Skeletal muscle tissue (tissue), 4 donors: Measurements from ENCODE around the gene VPS13D. TPM values are rescaled to one million over a fixed set of nuclear protein-coding genes. Genes with fewer than 3 reads are reported as not detected.
A peak's percentile ranks its signal among the peaks of the same experiment; 100 is the strongest.

Source experiments
- H3K27ac ChIP-seq: one replicate; pipeline ENCODE4 v1.7.0; 2013; ENCODE audit warnings: mild to moderate bottlenecking, low read depth, low read length, inconsistent platforms
- H3K27me3 ChIP-seq, 3 donors: one replicate each; pipeline ENCODE4 v1.7.0; 2013; ENCODE audit warnings: low read length in 3 of 3; ENCODE audit not compliant: control insufficient read depth in 3 of 3, insufficient read depth in 3 of 3
- H3K36me3 ChIP-seq, 3 donors: one replicate each; pipeline ENCODE4 v1.7.0; 2013; ENCODE audit warnings: low read length in 3 of 3; ENCODE audit not compliant: control insufficient read depth in 3 of 3, insufficient read depth in 3 of 3
- H3K4me1 ChIP-seq, 3 donors: one replicate each; pipeline ENCODE4 v1.7.0; 2013; ENCODE audit warnings: low read length in 3 of 3, mild to moderate bottlenecking in 3 of 3; ENCODE audit not compliant: control insufficient read depth in 3 of 3, insufficient read depth in 3 of 3
- H3K4me3 ChIP-seq, 3 donors: one replicate each; pipeline ENCODE4 v1.7.0; 2013; ENCODE audit warnings: low read length in 3 of 3
- H3K9ac ChIP-seq, 3 donors: one replicate each; pipeline ENCODE4 v1.7.0; 2013; ENCODE audit warnings: low read length in 3 of 3, mild to moderate bottlenecking in 3 of 3, moderate library complexity in 2 of 3, low read depth in 1 of 3
- H3K9me3 ChIP-seq, 3 donors: one replicate each; pipeline ENCODE4 v1.7.0; 2013; ENCODE audit warnings: low read length in 3 of 3; ENCODE audit not compliant: control insufficient read depth in 3 of 3
- total RNA-seq: library from RNA; depleted of rRNA; stranded (reverse); fragments of >200 nt; gene quantifications from one replicate; pipeline ENCODE4 v1.2.3, GENCODE V29; 2014
- donor health status: Osteomylitis.

The VPS13D gene
- total RNA-seq, 1 donor from 2014 or later, result 40.2 TPM

DNA sequence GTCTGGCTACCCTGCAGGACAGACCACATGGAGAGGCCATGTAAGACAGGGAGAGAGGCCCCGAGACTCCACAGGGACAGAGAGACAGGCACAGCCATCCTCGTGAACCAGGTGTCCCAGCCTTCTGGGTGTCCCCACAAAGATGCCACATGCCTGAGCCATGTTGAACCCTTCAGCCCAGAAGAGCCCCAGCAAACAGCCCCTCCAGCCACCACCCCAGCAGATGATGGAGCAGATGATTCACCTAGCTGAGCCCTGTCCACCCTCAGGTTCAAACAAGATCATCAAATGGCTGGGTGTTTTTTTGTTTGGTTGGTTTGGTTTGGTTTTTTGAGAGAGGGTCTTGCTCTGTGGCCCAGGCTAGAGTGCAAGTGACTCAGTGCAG, 309.5 kb downstream of the VPS13D start:
- H3K36me3 ChIP-seq, result no peaks in the 10 kb centered on the region
- no peak overlapping the region for H3K4me3 ChIP-seq
- H3K27me3 ChIP-seq, result no peaks in the 10 kb centered on the region
- peaks cover 0 to 6% (median 0%) of the 10 kb centered on the region in 3 donors for H3K9me3 ChIP-seq
- peak overlapping the region in 1 of 3 donors; percentile 40 for H3K9ac ChIP-seq
- H3K4me1 ChIP-seq, result peaks cover 23 to 31% (median 28%) of the 10 kb centered on the region in 3 donors
- H3K27ac ChIP-seq, result peak overlapping the region; percentile 73

DNA sequence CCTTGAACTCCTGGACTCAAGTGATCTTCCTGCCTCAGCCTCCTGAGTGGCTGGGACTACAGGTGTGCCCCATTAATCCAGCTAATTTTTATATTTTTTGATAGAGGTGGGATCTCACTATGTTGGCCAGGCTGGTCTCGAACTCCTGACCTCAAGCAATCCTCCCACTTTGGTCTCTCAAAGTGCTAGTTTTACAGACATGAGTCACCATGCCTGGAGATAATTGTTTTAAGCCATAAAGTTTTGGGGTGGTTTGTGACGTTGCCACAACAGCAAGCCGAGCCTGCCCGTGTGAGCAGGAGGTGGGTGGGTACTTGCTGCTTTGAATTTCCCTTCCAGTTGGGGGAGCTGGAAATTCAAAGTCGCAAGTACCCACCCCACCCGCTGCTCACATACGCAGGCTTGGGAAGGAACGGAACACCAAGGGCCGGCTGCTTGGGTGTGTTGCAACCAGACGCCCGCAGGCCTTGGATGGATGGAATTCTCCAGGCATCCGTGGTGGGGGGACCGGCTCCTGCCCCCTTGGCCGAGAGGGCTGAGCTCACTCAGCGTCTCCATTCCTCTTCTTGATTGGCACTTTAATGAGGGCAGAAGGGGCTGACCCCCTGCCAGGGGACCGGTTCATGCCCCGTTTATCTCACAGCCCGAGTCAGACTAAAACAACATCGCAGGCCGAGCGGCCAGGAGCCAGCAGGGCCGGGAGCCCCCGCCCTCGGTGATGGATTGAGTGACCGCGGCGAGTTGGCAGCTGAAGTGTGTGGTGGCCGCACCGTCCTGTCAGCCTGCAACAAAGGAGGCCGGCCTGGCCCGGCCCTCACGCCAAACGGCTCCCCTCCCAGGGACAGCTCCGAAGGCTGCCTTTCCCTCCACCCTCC, 310.1 kb downstream of the VPS13D start:
- H3K4me3 ChIP-seq, result peak overlapping the region; percentile 23 to 60 (median 50)
- no peaks in the 10 kb centered on the region for H3K27me3 ChIP-seq
- H3K4me1 ChIP-seq, result peaks cover 23 to 31% (median 28%) of the 10 kb centered on the region in 3 donors
- peaks cover 0 to 6% (median 0%) of the 10 kb centered on the region in 3 donors for H3K9me3 ChIP-seq
- H3K36me3 ChIP-seq, result no peaks in the 10 kb centered on the region
- peak overlapping the region; percentile 57 to 72 (median 69) for H3K9ac ChIP-seq
- peak overlapping the region; percentile 73 for H3K27ac ChIP-seq

DNA sequence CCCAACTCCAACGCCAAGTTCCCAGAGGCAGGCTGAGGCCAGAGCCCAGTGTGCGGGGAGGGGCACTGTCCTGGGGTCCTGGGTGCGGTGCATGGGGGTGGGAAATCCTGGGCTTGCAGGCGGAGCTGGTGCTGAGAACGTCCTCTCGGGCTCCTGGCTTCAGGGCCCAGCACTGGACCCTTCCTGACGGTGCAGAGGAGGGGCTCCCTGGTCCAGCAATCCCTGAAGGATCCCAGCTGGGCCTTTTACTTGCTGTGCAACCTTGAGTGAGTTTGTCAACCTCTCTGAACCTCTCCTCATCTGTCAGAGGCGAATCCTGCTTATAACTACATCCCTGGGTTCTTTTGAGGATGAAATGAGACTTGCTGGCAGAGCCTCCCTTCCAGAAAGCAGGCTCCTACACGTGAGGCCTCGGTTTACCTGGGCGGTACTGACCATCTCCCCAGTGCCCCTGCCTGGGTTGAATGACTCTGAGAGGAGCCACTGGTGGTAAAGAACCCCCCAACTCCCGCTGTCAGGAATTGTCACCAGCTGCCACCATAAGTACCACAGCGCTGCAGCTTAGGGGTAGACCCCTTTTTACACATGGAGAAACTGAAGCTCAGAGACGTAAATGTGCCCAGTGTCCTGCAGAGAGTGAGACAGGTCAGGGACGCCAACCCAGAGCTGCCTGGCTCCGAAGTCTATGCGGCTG, 310.9 kb downstream of the VPS13D start:
- Histone ChIP-seq H3K9me3 (peaks cover 0 to 6% (median 0%) of the 10 kb centered on the region in 3 donors), H3K36me3 (no peaks in the 10 kb centered on the region), H3K4me1 (peaks cover 23 to 31% (median 28%) of the 10 kb centered on the region in 3 donors), H3K27me3 (no peaks in the 10 kb centered on the region), H3K9ac (peak overlapping the region; percentile 57 to 72 (median 69)), H3K4me3 (peak overlapping the region in 2 of 3 donors; percentile 23 to 60), H3K27ac (peak overlapping the region; percentile 73)

DNA sequence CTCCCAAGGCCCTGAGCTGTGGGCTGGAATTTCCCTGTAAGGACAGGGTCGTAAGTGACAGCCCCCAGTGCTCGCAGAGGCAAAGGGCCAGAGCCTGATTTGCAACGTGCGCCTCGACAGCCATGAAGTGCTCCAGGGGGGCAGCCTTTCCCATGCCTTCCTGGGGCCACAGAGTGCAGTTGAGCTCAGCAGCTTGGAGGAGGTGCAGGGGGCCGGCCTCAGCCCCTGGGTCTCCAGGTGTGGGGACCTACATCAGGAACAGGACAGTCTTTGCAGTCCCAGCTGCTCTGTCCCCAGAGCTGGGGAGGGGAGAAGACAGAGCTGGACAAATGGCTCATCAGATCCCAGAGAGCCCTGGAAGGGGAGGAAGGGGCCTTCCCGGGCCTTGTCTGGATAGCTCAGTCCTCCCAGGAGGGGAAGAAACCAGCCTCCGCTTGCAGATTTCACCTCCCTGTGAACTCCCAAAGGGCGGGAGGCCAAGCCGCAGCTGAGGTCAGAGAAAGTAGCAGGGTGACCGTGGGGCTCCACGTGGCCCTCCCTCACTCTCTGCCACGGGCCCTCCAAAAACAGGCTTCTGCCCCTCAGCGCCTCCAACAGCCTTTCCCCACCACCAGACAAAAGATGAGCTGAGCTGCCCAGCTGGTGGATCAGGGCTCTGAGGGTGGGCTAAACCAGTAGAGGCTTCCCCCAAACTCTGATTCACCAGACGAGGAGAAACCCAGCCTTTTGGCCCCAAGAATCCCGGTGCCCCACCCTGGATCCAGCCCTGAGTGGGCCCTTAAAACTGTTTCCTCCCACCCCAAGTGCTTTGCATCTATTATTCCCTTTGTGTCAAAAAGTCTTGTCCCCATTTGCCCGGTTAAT, 311.7 kb downstream of the VPS13D start:
- H3K9me3 ChIP-seq, result peaks cover 0 to under 1% (median 0%) of the 10 kb centered on the region in 3 donors
- H3K9ac ChIP-seq, result peak overlapping the region in 2 of 3 donors; percentile 12 to 72
- H3K27ac ChIP-seq, result peak overlapping the region; percentile 73
- no peak overlapping the region for H3K4me3 ChIP-seq
- H3K27me3 ChIP-seq, result no peaks in the 10 kb centered on the region
- no peaks in the 10 kb centered on the region for H3K36me3 ChIP-seq
- H3K4me1 ChIP-seq, result peaks cover 23 to 31% (median 28%) of the 10 kb centered on the region in 3 donors

DNA sequence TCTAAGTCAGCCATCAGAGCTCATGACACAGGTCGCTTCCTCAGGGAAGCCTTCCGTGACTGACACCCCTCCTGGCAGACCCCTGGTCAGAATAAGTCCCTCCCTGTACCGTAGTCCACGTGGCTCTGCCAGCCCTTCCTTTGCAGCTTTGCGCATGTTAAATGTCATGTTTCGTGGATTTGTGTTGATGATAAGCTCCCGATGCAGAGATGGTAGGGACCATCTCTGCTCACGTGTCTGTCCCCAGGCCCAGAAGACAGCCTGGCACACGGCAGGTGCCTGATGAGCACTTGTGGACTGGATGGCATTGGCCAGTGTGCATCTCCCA, 312.3 kb downstream of the VPS13D start:
- Histone ChIP-seq H3K27me3 (no peaks in the 10 kb centered on the region), H3K4me1 (peaks cover 29 to 34% (median 33%) of the 10 kb centered on the region in 3 donors), H3K27ac (peak overlapping the region; percentile 73), H3K36me3 (no peaks in the 10 kb centered on the region), H3K4me3 (no peak overlapping the region), H3K9me3 (no peaks in the 10 kb centered on the region), H3K9ac (no peak overlapping the region)

DNA sequence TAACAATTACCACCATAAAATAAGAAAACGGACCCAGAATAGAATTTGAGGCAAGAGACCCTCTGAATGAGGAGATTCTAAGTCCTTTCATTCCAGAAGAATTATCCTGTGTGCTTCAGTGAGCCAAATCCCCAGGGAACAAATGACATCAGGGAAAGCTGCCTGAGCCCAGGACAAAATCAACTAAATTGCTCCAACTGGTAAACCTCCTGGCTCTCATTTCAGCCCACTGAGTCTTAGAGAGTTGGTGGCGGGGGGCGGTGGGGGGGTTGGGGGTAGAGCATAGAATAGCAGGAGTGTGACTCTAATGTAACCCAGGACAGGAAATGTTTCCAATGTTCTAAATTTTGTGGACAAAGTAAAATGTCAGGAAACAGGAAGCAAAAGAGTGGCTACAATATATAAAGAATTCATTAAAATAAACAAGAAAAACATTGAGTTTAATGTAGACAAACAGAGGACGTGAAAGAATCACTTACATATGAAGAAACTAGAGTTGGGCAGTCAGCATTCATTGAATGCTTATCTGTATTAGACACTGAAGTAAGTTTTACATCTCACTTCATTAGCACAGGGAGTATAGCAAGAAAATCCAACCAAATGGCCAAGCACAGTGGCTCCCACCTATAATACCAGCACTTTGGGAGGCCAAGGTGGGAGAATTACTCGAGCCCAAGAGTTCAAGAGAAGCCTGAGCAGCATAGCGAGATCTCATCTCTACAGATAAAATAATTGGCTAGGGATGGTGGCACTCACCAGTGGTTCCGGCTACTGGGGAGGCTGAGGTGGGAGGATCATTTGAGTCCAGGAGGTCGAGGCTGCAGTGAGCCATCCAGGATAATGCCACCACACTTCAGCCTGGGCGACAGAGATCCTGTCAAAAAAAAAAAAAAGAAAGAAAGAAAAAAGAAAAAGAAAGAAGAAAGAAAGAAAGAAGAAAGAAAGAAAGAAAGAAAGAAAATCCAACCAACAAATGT, 313.1 kb downstream of the VPS13D start:
- H3K9me3 ChIP-seq, result no peaks in the 10 kb centered on the region
- H3K4me3 ChIP-seq, result no peak overlapping the region
- H3K4me1 ChIP-seq, result peaks cover 37 to 42% (median 41%) of the 10 kb centered on the region in 3 donors
- H3K9ac ChIP-seq, result no peak overlapping the region
- no peak overlapping the region for H3K27ac ChIP-seq
- no peaks in the 10 kb centered on the region for H3K27me3 ChIP-seq
- no peaks in the 10 kb centered on the region for H3K36me3 ChIP-seq

DNA sequence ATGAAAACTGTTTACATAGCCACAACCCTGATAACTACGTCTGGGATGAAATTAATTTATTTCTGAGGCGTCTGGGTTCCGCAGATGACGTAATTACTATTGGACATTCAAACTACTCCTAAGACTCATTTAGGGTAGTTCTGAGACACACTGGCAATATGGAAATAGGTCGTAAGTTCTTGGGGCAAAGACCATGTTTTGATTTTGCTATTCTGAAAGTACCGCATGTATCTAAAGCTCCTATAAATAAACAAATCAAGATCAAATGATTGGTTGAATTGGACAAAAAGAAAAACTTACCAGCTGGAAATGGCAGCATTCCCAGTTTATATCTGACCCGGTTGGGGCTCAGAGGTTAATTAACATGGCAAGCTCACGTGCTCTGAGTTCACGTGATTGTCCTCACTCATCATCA, 313.9 kb downstream of the VPS13D start:
- Histone ChIP-seq H3K9ac (no peak overlapping the region), H3K36me3 (no peaks in the 10 kb centered on the region), H3K9me3 (no peaks in the 10 kb centered on the region), H3K4me1 (peaks cover 42 to 50% (median 49%) of the 10 kb centered on the region in 3 donors), H3K27ac (no peak overlapping the region), H3K27me3 (no peaks in the 10 kb centered on the region), H3K4me3 (no peak overlapping the region)

DNA sequence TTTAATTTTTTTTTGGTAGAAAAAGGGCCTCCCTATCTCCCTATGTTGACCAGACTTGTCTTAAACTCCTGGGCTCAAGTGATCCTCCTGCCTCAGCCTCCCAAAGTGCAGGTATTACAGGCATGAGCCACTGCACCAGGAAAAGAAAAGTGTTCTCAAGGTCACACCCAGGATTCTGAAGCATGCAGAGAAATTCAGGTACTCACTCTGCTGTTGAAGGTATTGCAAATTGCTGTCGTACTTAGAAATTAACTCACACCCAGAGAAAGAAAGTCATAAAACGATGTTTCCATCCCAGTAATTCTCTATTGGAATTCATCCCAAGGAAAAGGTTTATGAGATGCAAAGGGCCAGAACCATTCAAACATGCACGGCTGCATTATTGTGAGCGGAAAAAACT, 314.5 kb downstream of the VPS13D start:
- H3K4me3 ChIP-seq, result no peak overlapping the region
- no peaks in the 10 kb centered on the region for H3K27me3 ChIP-seq
- no peak overlapping the region for H3K27ac ChIP-seq
- H3K9me3 ChIP-seq, result no peaks in the 10 kb centered on the region
- peaks cover 48 to 55% (median 54%) of the 10 kb centered on the region in 3 donors for H3K4me1 ChIP-seq
- H3K36me3 ChIP-seq, result no peaks in the 10 kb centered on the region
- no peak overlapping the region for H3K9ac ChIP-seq

DNA sequence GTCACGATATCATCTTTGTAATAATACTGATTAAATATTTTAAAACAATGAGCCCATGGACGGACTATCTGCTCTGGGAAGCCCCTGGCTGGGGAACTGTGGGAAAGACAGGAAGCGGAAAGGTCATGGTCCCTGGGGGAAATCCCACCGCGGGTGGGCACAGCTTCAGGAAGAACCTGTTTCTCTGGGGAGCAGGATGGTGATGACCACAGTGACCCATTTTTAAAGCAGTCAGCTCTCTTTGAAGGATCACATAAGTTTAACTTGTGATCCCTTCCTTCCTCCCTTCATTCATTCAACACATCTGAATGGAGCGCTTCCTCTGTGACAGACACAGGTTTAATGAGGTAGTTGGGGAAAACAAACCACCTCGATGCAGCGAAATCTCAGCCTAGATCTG, 315.2 kb downstream of the VPS13D start:
- no peaks in the 10 kb centered on the region for H3K27me3 ChIP-seq
- no peak overlapping the region for H3K9ac ChIP-seq
- no peaks in the 10 kb centered on the region for H3K9me3 ChIP-seq
- peaks cover 49 to 56% (median 54%) of the 10 kb centered on the region in 3 donors for H3K4me1 ChIP-seq
- no peaks in the 10 kb centered on the region for H3K36me3 ChIP-seq
- H3K27ac ChIP-seq, result no peak overlapping the region
- H3K4me3 ChIP-seq, result no peak overlapping the region
